Endothelial cell of umbilical vein (primary cell): ENCODE data around the gene TANGO2. TPM values are rescaled to one million over a fixed set of nuclear protein-coding genes. Genes with fewer than 3 reads are reported as not detected.

Experiments
- BruUV-seq: library from RNA; stranded (reverse); fragments of 400-500 nt; replicated peaks from 2 replicates; lab custom pipeline; 2021; lab: Mats Ljungman, UMichigan
- CTCF ChIA-PET: fragments of 300-600, 350-600 bp; sonication (Branson Sonifier 250); formaldehyde crosslinking; loops from one replicate; lab custom pipeline; 2021; ENCODE audit warnings: antibody characterized with exemption, inconsistent platforms; lab: Charles Lee
- POLR2A ChIA-PET: fragments of 300-600, 350-600 bp; sonication (Branson Sonifier 250); formaldehyde crosslinking; loops from one replicate; lab custom pipeline; 2021; ENCODE audit warnings: antibody characterized with exemption, inconsistent platforms; lab: Charles Lee
- DNase-seq: peaks from one replicate; pipeline ENCODE4 v3.0.0-alpha.2; 2011; ENCODE audit warnings: low read depth, low spot score
- FAIRE-seq: peaks from 2 replicates; lab custom pipeline; 2011; peaks lifted over from hg19 to GRCh38; lab: Jason Lieb, UNC
- H2AFZ ChIP-seq: 2 replicates; pipeline ENCODE4 v1.6.0; 2012; ENCODE audit warnings: low read depth, low read length, control low read depth, inconsistent platforms
- H3K27ac ChIP-seq: 2 replicates; pipeline ENCODE4 v1.5.1; 2011; ENCODE audit warnings: low read depth, mild to moderate bottlenecking, control low read depth, low read length, moderate library complexity; ENCODE audit not compliant: insufficient read depth
- H3K27me3 ChIP-seq, 2 experiments: 2 replicates each; pipeline versions ENCODE4 v1.6.0 to v1.6.1; 2011; ENCODE audit warnings: low read length in 2 of 2, mixed read lengths in 1 of 2; ENCODE audit not compliant: control insufficient read depth in 2 of 2, insufficient read depth in 2 of 2
- H3K36me3 ChIP-seq, 2 experiments: 2 replicates in 1 of 2; 3 replicates in 1 of 2; pipeline ENCODE4 v1.5.1; 2011; ENCODE audit warnings: low read length in 2 of 2, mild to moderate bottlenecking in 1 of 2, moderate library complexity in 1 of 2; ENCODE audit not compliant: control insufficient read depth in 2 of 2, insufficient read depth in 2 of 2; ENCODE audit errors: extremely low read depth in 1 of 2
- H3K4me1 ChIP-seq: 3 replicates; pipeline ENCODE4 v1.5.1; 2011; ENCODE audit warnings: mild to moderate bottlenecking, low read length; ENCODE audit not compliant: control insufficient read depth, insufficient read depth; ENCODE audit errors: extremely low read depth
- H3K4me2 ChIP-seq: 2 replicates; pipeline ENCODE4 v1.6.1; 2011; ENCODE audit warnings: low read length, control low read depth, mixed read lengths; ENCODE audit not compliant: insufficient read depth
- H3K4me3 ChIP-seq, 3 experiments: fragments of 200-600 bp in 1 of 3; sonication (generic), shearing (Covaris generic) in 1 of 3; replicated peaks in 1 of 3; 2 replicates each; pipeline ENCODE4 v1.5.1; 2011 to 2016; ENCODE audit warnings: control low read depth in 3 of 3, low read length in 3 of 3, mild to moderate bottlenecking in 2 of 3, inconsistent platforms in 1 of 3, low read depth in 1 of 3, moderate library complexity in 1 of 3; ENCODE audit not compliant: insufficient read depth in 1 of 3
- H3K79me2 ChIP-seq: 2 replicates; pipeline ENCODE4 v1.6.0; 2012; ENCODE audit warnings: low read length, inconsistent platforms; ENCODE audit not compliant: control insufficient read depth, insufficient read depth
- H3K9ac ChIP-seq: replicated peaks from 2 replicates; pipeline ENCODE3; 2011; ENCODE audit warnings: low read length, control low read depth; ENCODE audit not compliant: insufficient read depth; ENCODE audit errors: extremely low read depth
- H3K9me1 ChIP-seq: replicated peaks from 3 replicates; pipeline ENCODE4 v1.6.0; 2011; ENCODE audit warnings: mild to moderate bottlenecking, low read length; ENCODE audit not compliant: control insufficient read depth, insufficient read depth; ENCODE audit errors: extremely low read depth
- H3K9me3 ChIP-seq: replicated peaks from 2 replicates; pipeline ENCODE4 v1.5.1; 2012; ENCODE audit warnings: low read length, inconsistent platforms; ENCODE audit not compliant: control insufficient read depth, insufficient read depth
- H4K20me1 ChIP-seq: replicated peaks from 2 replicates; pipeline ENCODE3; 2011; ENCODE audit warnings: mild to moderate bottlenecking, low read length; ENCODE audit not compliant: control insufficient read depth, insufficient read depth; ENCODE audit errors: extremely low read depth
- EZH2 ChIP-seq: IDR thresholded peaks from 2 replicates; pipeline ENCODE4 v1.6.1; 2012; ENCODE audit warnings: borderline replicate concordance, low read depth, mild to moderate bottlenecking, moderate library complexity, low read length, inconsistent platforms; ENCODE audit not compliant: severe bottlenecking
- FOS ChIP-seq: IDR thresholded peaks from 2 replicates; pipeline ENCODE4 v1.6.1; 2011; ENCODE audit warnings: mild to moderate bottlenecking, low read length, moderate library complexity, borderline replicate concordance; ENCODE audit not compliant: insufficient read depth
- GATA2 ChIP-seq: IDR thresholded peaks from 2 replicates; pipeline ENCODE4 v1.7.0; 2011; ENCODE audit warnings: low read depth, mild to moderate bottlenecking, moderate library complexity, mixed read lengths, low read length; ENCODE audit not compliant: insufficient read length, insufficient read depth
- JUN ChIP-seq: IDR thresholded peaks from 2 replicates; pipeline ENCODE4 v1.6.1; 2011; ENCODE audit warnings: borderline replicate concordance, low read depth; ENCODE audit not compliant: insufficient read length, insufficient read depth
- MYC ChIP-seq: IDR thresholded peaks from one replicate; pipeline ENCODE4 v1.6.1; 2011; ENCODE audit warnings: mild to moderate bottlenecking, low read depth, low read length
- POLR2A ChIP-seq: IDR thresholded peaks from 2 replicates; pipeline ENCODE4 v1.6.1; 2012; ENCODE audit warnings: low read depth, mild to moderate bottlenecking, control low read depth, low read length
- POLR2AphosphoS5 ChIP-seq: IDR thresholded peaks from 2 replicates; pipeline ENCODE4 v1.6.1; 2012; ENCODE audit warnings: low read depth, mild to moderate bottlenecking, control low read depth, low read length, moderate library complexity; ENCODE audit not compliant: insufficient read depth
- dilution Hi-C: fragments of 300-500 bp; cut with MboI; formaldehyde crosslinking; loops from one replicate; pipeline ENCODE4 v1.15.0; 2019; ENCODE audit warnings: low sequenced_read_pairs; ENCODE audit not compliant: extremely low pct_ligation_motif_present
- intact Hi-C: fragments of 100-400 bp; cut with micrococcal nuclease; formaldehyde crosslinking; loops from one replicate; pipeline ENCODE4 v1.10.0; 2022
- polyA plus RNA-seq, 4 experiments: library from polyadenylated mRNA; depleted of rRNA in 3 of 4; stranded (reverse) in 3 of 4; unstranded in 1 of 4; fragments of >200 nt; gene quantifications; 2 replicates each; pipeline versions ENCODE4 v1.2.1 to v1.2.3, GENCODE V29; 2011 to 2012; ENCODE audit warnings: missing spikeins in 1 of 4
- total RNA-seq: library from RNA; stranded (reverse); gene quantifications from 2 replicates; pipeline ENCODE4 v1.2.3, GENCODE V29; 2021
- TF ChIP-seq, protein P1 (sequence below), 2 donors: IDR thresholded peaks; 1 replicate in 1 of 2; 2 replicates in 1 of 2; pipeline ENCODE4 v1.5.1; 2011; ENCODE audit warnings: low read length in 2 of 2, mild to moderate bottlenecking in 2 of 2, moderate library complexity in 2 of 2, control low read depth in 1 of 2, inconsistent platforms in 1 of 2, low read depth in 1 of 2; ENCODE audit not compliant: insufficient read depth in 1 of 2; ENCODE audit errors: extremely low read depth in 1 of 2
- TF ChIP-seq, protein P2 (sequence below): IDR thresholded peaks from 2 replicates; pipeline ENCODE4 v1.6.1; 2011; ENCODE audit not compliant: insufficient read depth, insufficient read length

Gene TANGO2
- total and polyA plus RNA-seq, 2 donors (not counting 3 experiments of a cell fraction or from before 2014, with no cell fraction given), result 40.0 to 49.3 TPM

- Histone ChIP-seq H3K79me2 (peaks cover 13% of the 10 kb centered on the region), H3K27me3 (no peaks in the 10 kb centered on the region), H3K9me3 (no peaks in the 10 kb centered on the region), H3K4me3 (no peak overlapping the region), H3K4me2 (no peak overlapping the region), H4K20me1 (no peaks in the 10 kb centered on the region), H3K9me1 (no peaks in the 10 kb centered on the region), H3K27ac (peak overlapping the region; percentile 44), H3K4me1 (peaks cover 26% of the 10 kb centered on the region), H2AFZ (no peak overlapping the region), H3K9ac (peak overlapping the region; percentile 41), H3K36me3 (peaks cover 4 to 32% of the 10 kb centered on the region in 2 experiments)
- intact Hi-C loops, result no loop called here
- TSS peak; percentile 9 for BruUV-seq
- ChIA-PET CTCF (interaction anchor here (0.8 to 4.4 kb wide), 6 partner anchors 9 to 30 kb away, joined by 3 to 78 read pairs (median 5); no protein-coding TSS in a partner anchor), POLR2A (interaction anchor here (1.2 kb wide), 1 partner anchor 9 kb away, joined by 5 read pairs; no protein-coding TSS in a partner anchor)
- no peak for DNase-seq
- TF ChIP-seq EZH2 (no peak), JUN (no peak), POLR2A (no peak), MYC (no peak), FOS (no peak), POLR2AphosphoS5 (no peak), GATA2 (no peak)
- TF ChIP-seq, protein P1, sequence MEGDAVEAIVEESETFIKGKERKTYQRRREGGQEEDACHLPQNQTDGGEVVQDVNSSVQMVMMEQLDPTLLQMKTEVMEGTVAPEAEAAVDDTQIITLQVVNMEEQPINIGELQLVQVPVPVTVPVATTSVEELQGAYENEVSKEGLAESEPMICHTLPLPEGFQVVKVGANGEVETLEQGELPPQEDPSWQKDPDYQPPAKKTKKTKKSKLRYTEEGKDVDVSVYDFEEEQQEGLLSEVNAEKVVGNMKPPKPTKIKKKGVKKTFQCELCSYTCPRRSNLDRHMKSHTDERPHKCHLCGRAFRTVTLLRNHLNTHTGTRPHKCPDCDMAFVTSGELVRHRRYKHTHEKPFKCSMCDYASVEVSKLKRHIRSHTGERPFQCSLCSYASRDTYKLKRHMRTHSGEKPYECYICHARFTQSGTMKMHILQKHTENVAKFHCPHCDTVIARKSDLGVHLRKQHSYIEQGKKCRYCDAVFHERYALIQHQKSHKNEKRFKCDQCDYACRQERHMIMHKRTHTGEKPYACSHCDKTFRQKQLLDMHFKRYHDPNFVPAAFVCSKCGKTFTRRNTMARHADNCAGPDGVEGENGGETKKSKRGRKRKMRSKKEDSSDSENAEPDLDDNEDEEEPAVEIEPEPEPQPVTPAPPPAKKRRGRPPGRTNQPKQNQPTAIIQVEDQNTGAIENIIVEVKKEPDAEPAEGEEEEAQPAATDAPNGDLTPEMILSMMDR (IDR thresholded peaks at IDR 0.05; ENCODE audit: extremely low read depth in 1 of 2, insufficient read depth in 1 of 2, low read depth in 1 of 2, low read length in 2 of 2), result no peak
- TF ChIP-seq, protein P2, sequence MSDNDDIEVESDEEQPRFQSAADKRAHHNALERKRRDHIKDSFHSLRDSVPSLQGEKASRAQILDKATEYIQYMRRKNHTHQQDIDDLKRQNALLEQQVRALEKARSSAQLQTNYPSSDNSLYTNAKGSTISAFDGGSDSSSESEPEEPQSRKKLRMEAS, result no peak
- dilution Hi-C loops, result no loop called here
- no peak for FAIRE-seq
Measured at GRCh38 chr22:19983741-19984140, 37.2 kb upstream of the TANGO2 start.
